Mammary epithelial cell (primary cell): ENCODE data around the gene DET1.

Experiments
- EZH2 ChIP-seq: IDR thresholded peaks from 2 replicates; pipeline ENCODE4 v1.6.1; 2012; ENCODE audit warnings: low read length, inconsistent platforms, borderline replicate concordance
- TF ChIP-seq, protein P1 (sequence below), 2 donors: IDR thresholded peaks in 1 of 2; conservative IDR thresholded peaks in 1 of 2; 2 replicates each; pipeline ENCODE4 v1.5.1; 2011 to 2012; ENCODE audit warnings: inconsistent platforms in 2 of 2, low read length in 2 of 2, mild to moderate bottlenecking in 2 of 2, control low read depth in 1 of 2, low read depth in 1 of 2; ENCODE audit not compliant: insufficient read depth in 1 of 2; ENCODE audit errors: extremely low read depth in 1 of 2

GRCh38 chr15:88543065-88543776 is 3.3 kb downstream of the DET1 start:
- TF ChIP-seq, protein P1, sequence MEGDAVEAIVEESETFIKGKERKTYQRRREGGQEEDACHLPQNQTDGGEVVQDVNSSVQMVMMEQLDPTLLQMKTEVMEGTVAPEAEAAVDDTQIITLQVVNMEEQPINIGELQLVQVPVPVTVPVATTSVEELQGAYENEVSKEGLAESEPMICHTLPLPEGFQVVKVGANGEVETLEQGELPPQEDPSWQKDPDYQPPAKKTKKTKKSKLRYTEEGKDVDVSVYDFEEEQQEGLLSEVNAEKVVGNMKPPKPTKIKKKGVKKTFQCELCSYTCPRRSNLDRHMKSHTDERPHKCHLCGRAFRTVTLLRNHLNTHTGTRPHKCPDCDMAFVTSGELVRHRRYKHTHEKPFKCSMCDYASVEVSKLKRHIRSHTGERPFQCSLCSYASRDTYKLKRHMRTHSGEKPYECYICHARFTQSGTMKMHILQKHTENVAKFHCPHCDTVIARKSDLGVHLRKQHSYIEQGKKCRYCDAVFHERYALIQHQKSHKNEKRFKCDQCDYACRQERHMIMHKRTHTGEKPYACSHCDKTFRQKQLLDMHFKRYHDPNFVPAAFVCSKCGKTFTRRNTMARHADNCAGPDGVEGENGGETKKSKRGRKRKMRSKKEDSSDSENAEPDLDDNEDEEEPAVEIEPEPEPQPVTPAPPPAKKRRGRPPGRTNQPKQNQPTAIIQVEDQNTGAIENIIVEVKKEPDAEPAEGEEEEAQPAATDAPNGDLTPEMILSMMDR (conservative IDR thresholded peaks at IDR 0.05 in 1 of 2, IDR thresholded peaks at IDR 0.05 in 1 of 2; ENCODE audit: extremely low read depth in 1 of 2, insufficient read depth in 1 of 2, low read depth in 1 of 2, low read length in 2 of 2), result no peak
- TF ChIP-seq EZH2, result no peak
